Esophagus squamous epithelium (tissue), 5 donors: ENCODE results near the gene SYNDIG1L. TPM values are rescaled to one million over a fixed set of nuclear protein-coding genes. Genes with fewer than 3 reads are reported as not detected.

Experiments
- DNase-seq: peaks from one replicate; lab custom pipeline; 2025; lab: John Stamatoyannopoulos, UW
- H3K27ac ChIP-seq, 4 donors: fragments of 200-600 bp; sonication (generic); one replicate each; pipeline ENCODE4 v1.5.1; 2016 to 2019; ENCODE audit warnings: mild to moderate bottlenecking in 1 of 4
- H3K27me3 ChIP-seq, 4 donors: fragments of 200-600 bp; sonication (generic); 1 replicate in 3 of 4; 2 replicates in 1 of 4; pipeline versions ENCODE4 v1.5.1 to v1.6.0; 2017 to 2021; ENCODE audit warnings: antibody characterized with exemption in 1 of 4
- H3K36me3 ChIP-seq, 3 donors: fragments of 200-600 bp; sonication (generic); one replicate each; pipeline ENCODE4 v1.5.1; 2016 to 2019
- H3K4me1 ChIP-seq, 3 donors: fragments of 200-600 bp; sonication (generic); one replicate each; pipeline ENCODE4 v1.5.1; 2017 to 2019
- H3K4me3 ChIP-seq, 4 donors: fragments of 200-600 bp; sonication (generic); 1 replicate in 3 of 4; 2 replicates in 1 of 4; pipeline ENCODE4 v1.5.1; 2016 to 2019; ENCODE audit warnings: mild to moderate bottlenecking in 2 of 4, moderate library complexity in 1 of 4
- H3K9me3 ChIP-seq, 3 donors: fragments of 200-600 bp; sonication (generic); one replicate each; pipeline ENCODE4 v1.5.1; 2016 to 2019
- CTCF ChIP-seq, 6 experiments: fragments of 450-650 bp in 4 of 6; fragments of 200-600 bp in 2 of 6; sonication (generic) in 2 of 6; IDR thresholded peaks; one replicate each; pipeline ENCODE4 v1.5.1; 2016 to 2019; ENCODE audit warnings: antibody characterized with exemption in 6 of 6, mild to moderate bottlenecking in 4 of 6, moderate library complexity in 4 of 6
- POLR2A ChIP-seq, 4 donors: fragments of 450-650 bp; IDR thresholded peaks; one replicate each; pipeline ENCODE4 v1.6.1; 2017; ENCODE audit warnings: antibody characterized with exemption in 4 of 4, mild to moderate bottlenecking in 4 of 4, moderate library complexity in 3 of 4
- WGBS, 2 donors: methylation state at CpG; one replicate each; pipeline ENCODE4 v1.1.5; 2018; 5-methylcytosine and 5-hydroxymethylcytosine counted together
- intact Hi-C: fragments of 100-400 bp; cut with DNase I; formaldehyde crosslinking; loops from one replicate; pipeline ENCODE4 v1.15.0; 2022
- total RNA-seq, 4 donors: library from RNA; depleted of rRNA; stranded (reverse); fragments of >200 nt; gene quantifications; one replicate each; pipeline ENCODE4 v1.1.0, GENCODE V29; 2016
- donor health status: DM: yes; HTN: yes; CAD: no.

The SYNDIG1L gene
- total RNA-seq, 4 donors from 2014 or later, result 0.19 TPM; not detected in 3

DNA sequence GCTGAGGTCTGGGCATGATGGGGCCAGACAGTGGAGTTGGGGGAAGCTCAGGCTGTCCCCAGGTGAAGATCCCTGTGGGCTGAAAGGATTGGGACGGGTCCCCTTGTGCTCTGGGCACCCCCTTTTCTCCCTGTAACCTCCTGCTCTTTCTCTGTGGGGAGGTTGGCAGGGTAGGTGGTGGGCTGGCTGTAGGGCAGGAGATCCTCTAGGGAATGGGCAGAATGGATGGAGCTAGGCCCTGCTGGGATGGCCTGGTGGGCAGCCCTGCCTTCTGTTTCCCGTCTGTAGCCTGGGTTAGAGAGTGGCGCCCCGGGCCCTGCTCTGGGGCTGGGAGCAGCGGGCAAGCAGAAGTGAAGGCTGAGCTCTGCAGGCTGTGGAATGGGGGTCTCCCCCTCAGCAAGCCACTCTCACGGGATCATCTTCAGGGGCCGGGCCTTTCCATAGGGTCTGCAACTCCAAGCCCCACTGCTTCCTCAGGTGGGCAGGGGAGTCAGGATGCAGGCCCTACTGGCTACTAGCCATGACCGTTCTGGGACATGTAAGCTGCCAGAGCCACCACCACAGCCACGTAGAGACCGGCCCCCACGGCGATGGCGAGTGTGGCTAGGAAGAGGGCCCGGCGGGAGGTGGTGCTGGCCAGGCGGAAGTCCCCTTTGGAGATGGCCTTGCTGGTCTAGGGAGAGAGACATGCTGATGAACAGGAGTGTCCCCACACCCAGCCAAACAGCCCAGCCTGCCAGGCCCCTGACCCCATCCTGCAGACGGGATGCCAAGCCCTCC is 18.8 kb downstream of the SYNDIG1L start:
- Histone ChIP-seq H3K36me3 (no peaks in the 10 kb centered on the region), H3K27ac (no peak overlapping the region), H3K4me1 (peaks cover 0 to 5% (median 2%) of the 10 kb centered on the region in 3 donors), H3K27me3 (peaks cover 0 to 59% (median 0%) of the 10 kb centered on the region in 4 donors), H3K9me3 (no peaks in the 10 kb centered on the region), H3K4me3 (no peak overlapping the region)
- 91 to 100% methylated on average over 1 to 7 of the region's 17 CpGs for WGBS, 2 donors
- DNase-seq, result no peak
- intact Hi-C loops, result no loop called here
- TF ChIP-seq POLR2A (IDR thresholded peaks at IDR 0.05) (no peak), CTCF (IDR thresholded peaks at IDR 0.05) (no peak)

DNA sequence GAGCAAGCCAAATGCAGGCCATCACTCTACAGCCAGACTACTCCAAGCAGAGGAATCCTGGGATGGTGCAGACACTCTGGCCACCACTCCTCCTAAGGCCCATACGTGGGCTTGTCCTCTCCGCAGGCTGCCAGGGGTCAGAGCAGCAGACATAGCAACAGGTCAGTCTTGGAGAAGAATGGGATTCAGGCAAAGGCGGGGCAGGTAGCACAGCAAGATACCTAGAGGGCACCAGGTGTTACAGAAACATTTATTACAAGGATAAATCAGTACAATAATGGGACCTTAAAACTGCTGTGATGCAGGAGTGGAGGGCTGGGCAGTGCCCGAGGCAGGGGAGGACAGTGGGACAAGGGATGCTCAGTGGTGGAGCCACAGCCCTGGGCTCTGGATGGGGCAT is 20.3 kb downstream of the SYNDIG1L start:
- no peaks in the 10 kb centered on the region for H3K36me3 ChIP-seq
- DNase-seq, result no peak
- 65 to 79% methylated on average over 2 to 3 of the region's 4 CpGs for WGBS, 2 donors
- H3K4me3 ChIP-seq, result no peak overlapping the region
- no peaks in the 10 kb centered on the region for H3K9me3 ChIP-seq
- no peak overlapping the region for H3K27ac ChIP-seq
- H3K4me1 ChIP-seq, result peaks cover 10 to 18% (median 14%) of the 10 kb centered on the region in 3 donors
- peaks cover 0 to 56% (median 0%) of the 10 kb centered on the region in 4 donors for H3K27me3 ChIP-seq
- intact Hi-C loops, result no loop called here
- TF ChIP-seq CTCF (IDR thresholded peaks at IDR 0.05) (no peak), POLR2A (IDR thresholded peaks at IDR 0.05) (no peak)

GRCh38 chr14:74404435-74404834 is 21.6 kb downstream of the SYNDIG1L start:
- Histone ChIP-seq H3K27ac (no peak overlapping the region), H3K9me3 (no peaks in the 10 kb centered on the region), H3K36me3 (no peaks in the 10 kb centered on the region), H3K4me3 (no peak overlapping the region), H3K4me1 (peaks cover 10 to 18% (median 14%) of the 10 kb centered on the region in 3 donors), H3K27me3 (peaks cover 0 to 50% (median 0%) of the 10 kb centered on the region in 4 donors)
- intact Hi-C loops, result no loop called here
- WGBS, 2 donors, result 64 to 77% methylated on average over 6 to 7 of the region's 7 CpGs
- no peak for TF ChIP-seq CTCF (IDR thresholded peaks at IDR 0.05)
- no peak for TF ChIP-seq POLR2A (IDR thresholded peaks at IDR 0.05)
- no peak for DNase-seq

DNA sequence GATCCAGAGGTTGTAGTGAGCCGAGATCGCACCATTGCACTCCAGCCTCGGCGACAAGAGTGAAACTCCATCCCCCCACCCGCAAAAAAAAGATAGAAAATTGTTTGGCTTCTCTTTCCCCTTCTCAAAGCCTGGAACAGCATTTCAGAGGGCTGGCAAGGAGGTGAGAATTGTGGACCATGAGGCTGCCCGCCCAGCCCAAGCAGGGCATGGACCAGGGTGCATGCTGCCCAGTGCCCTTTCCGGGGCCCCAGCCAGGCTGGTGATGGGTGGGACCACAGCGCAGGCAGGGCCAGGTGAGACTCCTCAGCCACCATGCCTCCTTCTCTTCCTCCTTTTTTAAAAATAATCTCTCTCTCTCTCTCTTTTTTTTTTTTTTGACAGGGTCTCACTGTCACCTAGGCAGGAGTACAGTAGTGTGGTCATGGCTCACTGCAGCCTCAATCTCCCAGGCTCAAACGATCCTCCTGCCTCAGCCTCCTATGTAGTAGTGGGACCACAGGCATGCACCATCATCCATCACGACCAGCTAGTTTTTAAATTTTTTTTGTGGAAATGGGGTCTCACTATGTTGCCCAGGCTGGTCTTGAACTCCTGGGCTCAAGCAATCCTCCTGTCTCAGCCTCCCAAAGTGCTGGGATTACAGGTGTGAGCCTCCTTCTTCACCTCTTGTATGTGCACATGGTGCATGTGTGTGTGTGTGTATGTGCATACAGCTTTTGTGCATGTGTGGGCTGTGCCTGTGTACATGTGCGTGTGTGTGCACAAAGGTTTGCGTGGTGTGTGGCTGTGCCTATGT is 22.2 kb downstream of the SYNDIG1L start:
- no peak for DNase-seq

More for the DNA sequence above, 22.2 kb downstream of the SYNDIG1L start:
- H3K4me3 ChIP-seq, result no peak overlapping the region
- intact Hi-C loops, result no loop called here
- no peak overlapping the region for H3K27ac ChIP-seq
- H3K36me3 ChIP-seq, result no peaks in the 10 kb centered on the region
- 86 to 87% methylated on average over 12 of the region's 12 CpGs for WGBS, 2 donors
- peaks cover 0 to 51% (median 0%) of the 10 kb centered on the region in 4 donors for H3K27me3 ChIP-seq
- no peaks in the 10 kb centered on the region for H3K9me3 ChIP-seq
- peaks cover 10 to 18% (median 14%) of the 10 kb centered on the region in 3 donors for H3K4me1 ChIP-seq
- TF ChIP-seq CTCF (IDR thresholded peaks at IDR 0.05), result no peak
- TF ChIP-seq POLR2A (IDR thresholded peaks at IDR 0.05), result no peak
